ENCODE results near the gene FABP7.

FABP7 gene

GRCh38 chr6:122797537-122797936 is 18.0 kb downstream of the FABP7 start:
- DNase-seq (ENCODE audit: low read depth in 4 of 4, low spot score in 1 of 4) = no peak

GRCh38 chr6:122798099-122798641 is 18.7 kb downstream of the FABP7 start:
- no peak for DNase-seq (ENCODE audit: low read depth in 4 of 4, low spot score in 1 of 4)

DNA sequence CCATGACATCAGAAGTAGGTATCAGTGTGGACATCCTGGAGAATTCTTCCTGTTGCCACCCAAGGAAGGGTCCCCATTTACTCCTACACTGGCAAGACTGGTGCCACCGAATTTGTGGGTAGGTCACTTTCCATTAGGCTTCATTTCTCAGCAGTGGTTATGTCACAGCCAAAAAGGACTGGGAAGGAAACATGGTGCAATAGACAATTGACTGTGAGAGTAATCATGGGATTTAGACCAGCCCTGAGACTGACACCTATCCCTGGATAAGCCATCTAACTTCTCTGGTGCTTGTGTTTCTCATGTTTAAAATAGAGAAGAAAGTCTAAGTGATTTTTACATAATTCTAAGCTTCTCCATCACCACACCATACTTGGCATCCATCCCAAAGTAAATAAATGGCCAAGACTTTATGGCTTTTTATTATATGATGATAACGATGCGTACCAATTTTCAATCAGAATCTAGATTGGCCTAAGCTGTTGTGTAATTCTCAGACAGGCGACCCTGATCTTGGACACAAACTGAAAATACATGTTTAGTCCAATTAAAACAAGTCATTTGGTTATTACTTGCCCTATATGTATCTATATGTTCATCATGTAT is 19.7 kb downstream of the FABP7 start:
- no peak for DNase-seq (ENCODE audit: low read depth in 4 of 4, low spot score in 1 of 4)

DNA sequence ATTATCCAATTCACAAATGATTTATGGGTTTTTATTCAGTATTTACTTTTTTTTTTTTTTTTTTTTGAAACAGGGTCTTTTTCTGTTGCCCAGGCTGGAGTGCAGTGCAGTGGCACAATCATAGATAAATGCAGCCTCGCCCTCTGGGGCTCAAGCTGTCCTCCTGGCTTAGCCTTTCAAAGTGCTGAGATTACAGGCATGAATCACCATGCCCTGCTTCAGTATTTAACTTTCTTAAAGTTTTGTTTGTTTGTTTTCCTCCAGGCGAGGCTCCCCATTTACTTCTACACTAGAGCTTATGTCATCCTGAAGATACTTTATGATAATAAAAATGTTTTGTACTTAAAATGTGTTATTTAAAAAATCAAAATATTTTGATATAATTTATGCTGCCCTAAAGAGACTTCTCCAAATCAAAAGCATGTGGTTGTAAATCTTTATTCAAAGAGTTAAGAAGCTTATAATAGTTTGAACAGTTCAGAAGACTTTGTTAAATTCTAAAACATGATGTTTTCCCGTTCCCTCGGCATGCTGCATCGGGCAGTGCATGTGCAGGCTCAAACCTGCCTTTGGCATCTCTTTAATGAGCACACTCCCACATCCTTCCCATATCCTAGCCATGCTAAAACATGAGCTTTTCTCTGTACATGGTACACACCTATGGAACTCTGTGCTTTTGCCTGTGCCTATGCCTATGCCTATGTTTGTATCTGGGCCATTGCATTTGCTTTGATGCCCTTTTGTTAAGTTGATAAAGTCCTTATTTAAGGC is 20.6 kb downstream of the FABP7 start:
- DNase-seq (ENCODE audit: low read depth in 4 of 4, low spot score in 1 of 4) = no peak

DNA sequence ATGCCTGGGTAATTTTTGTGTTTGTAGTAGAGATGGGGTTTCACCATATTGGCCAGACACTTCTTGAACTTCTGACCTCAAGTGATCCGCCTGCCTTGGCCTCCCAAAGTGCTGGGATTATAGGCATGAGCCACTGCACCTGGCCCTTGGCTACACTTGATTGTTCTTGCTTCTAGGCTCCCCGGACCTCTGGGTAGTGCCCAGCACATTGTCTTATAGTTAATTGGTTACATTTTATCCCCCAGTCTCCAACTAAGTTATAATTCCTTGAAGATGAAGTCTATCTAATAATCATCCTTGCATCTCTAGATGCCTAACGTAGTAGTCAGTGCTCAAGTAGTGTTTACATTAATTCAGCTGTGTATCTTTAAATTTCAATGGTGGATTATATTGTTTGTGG is 21.4 kb downstream of the FABP7 start:
- no peak for DNase-seq (ENCODE audit: low read depth in 4 of 4, low spot score in 1 of 4)

DNA sequence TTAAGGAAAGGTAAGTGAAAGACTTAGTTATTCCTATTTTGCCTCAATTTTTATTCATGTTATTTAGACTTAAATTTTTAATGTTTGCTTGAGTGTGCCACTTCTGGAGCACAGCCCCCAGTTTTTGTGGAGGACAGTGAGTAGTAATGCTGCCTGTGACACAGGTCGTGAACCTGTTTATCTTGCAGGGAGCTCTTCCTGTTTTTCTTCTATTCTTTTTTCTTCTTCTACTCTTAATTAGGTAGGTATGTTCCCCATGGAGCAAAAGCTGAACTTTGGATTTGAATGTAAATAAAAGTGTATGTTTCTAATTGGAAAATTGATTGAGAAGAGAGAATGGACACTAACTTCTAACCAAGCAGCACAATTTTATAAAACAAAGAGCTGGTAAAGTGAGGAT is 21.9 kb downstream of the FABP7 start:
- no peak for DNase-seq (ENCODE audit: low read depth in 4 of 4, low spot score in 1 of 4)

DNA sequence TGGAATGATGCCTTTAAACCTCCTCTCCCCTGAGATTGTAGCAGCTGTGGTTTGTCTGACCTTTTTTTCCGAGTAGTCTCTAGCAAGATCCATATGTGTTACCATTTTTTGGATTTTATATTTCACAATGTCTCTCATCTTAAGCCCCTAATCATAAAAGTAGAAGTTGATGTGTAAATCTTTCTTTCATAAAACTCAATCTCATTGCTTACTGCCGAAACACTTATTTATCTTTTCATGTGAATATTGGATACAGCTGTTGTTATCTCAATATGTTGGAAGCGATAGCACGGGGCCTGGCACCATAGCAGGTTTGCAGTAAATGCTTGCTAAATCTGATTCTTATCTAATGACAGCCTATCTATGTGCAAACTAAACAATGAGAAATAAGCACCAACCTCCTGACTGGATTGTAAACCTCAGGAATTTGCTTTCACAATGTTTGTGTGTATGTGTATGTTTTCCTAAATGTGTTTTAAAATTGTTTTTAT is 23.7 kb downstream of the FABP7 start:
- no peak for DNase-seq (ENCODE audit: low read depth in 4 of 4, low spot score in 1 of 4)

DNA sequence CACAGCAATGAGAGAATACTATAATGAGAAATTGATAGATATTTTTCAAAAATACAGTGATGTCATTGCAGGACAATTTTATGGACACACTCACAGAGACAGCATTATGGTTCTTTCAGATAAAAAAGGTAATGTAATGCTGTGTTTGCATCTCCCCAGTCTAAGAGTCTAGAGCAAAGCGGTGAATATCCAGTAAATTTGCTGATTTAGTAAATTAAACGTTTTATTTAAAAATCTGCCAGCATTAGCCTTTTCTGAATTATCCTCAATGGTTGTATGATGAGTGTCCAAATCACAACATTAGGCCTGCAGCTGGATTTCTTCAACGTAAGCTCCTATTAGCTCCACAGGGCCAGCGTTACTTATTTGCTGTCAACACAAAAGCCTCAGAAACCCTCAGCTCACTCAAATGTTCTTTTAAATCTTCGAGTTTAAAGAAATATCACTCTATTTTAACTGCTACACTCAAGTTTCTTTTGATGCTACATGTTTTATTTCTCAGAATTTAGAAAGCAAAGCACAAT is 25.5 kb downstream of the FABP7 start:
- no peak for DNase-seq (ENCODE audit: low read depth in 4 of 4, low spot score in 1 of 4)

DNA sequence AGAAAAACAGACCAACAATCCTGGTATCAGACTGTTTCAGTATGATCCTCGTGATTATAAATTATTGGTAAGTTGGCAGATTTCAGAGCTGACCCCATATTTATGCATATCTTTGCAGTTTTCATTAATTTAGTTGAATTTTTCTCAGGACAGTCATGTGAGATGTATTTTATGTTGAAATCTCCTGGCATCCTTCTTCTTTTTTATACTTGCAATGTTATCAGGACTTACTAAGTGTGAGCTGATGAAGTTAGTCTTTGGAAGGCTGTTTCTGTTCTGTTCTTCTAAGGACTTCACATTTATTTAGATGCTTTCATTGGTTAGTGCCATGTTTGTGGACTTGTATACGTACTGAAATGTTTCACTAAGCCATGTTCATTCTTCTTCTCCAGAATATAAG is 26.8 kb downstream of the FABP7 start:
- no peak for DNase-seq (ENCODE audit: low read depth in 4 of 4, low spot score in 1 of 4)

GRCh38 chr6:122808121-122808885 is 28.8 kb downstream of the FABP7 start:
- no peak for DNase-seq (ENCODE audit: low read depth in 4 of 4, low spot score in 1 of 4)

GRCh38 chr6:122809001-122809400 is 29.5 kb downstream of the FABP7 start:
- no peak for DNase-seq (ENCODE audit: low read depth in 4 of 4, low spot score in 1 of 4)

DNA sequence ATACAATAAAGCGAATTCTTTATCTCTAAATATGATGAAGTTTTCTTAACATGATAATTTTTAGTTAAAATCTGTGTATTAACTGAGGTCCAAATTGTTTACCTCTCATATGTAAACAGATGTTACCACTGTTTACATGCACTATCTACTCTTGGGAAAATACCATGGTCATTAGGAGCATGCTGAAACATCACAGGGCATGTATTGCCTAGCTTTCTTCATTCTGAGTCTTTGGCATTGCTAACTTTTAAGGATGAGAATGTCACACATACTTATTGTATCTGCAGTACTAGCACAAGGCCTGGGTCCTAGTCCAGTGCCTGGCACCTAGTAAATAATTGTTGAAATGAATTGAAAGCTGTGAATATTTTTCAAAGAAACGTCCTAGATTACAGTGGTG is 30.2 kb downstream of the FABP7 start:
- no peak for DNase-seq (ENCODE audit: low read depth in 4 of 4, low spot score in 1 of 4)

DNA sequence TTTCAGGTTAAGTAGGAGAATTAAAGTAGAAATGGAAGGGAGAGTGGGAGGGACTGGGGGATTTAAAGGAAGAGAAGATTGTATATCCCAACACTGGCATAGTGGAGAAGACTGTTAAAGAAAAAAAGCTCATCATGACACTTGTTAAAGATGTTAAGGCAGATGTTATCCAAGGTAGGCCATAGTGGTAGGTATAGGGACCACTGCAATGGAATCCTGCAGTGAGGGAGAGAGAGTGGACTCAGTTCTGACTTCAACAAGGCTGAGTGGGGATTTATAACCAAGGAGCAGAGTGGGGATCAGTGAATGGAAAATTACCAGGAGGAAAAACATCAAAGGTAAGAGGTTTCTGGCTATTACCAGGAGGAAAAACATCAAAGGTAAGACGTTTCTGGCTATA is 30.7 kb downstream of the FABP7 start:
- no peak for DNase-seq (ENCODE audit: low read depth in 4 of 4, low spot score in 1 of 4)

DNA sequence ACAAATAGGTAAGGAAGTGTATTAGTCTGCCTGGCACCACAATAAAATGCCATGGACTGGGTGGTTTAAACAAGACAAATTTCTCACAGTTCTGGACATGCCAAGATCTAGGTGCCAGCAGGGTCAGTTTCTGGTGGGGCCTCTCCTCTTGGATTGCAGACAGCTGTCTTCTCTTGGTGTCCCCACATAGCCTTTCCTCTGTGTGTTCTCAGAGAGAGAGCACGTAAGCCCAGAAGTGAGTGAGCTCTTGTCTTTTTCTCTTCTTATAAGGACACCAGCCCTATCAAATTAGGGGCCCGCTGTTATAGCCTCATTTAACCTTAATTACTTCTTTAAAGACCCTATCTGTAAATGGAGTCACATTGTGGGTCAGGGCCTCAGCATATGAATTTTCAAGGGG is 37.8 kb downstream of the FABP7 start:
- no peak for DNase-seq (ENCODE audit: low read depth in 4 of 4, low spot score in 1 of 4)

DNA sequence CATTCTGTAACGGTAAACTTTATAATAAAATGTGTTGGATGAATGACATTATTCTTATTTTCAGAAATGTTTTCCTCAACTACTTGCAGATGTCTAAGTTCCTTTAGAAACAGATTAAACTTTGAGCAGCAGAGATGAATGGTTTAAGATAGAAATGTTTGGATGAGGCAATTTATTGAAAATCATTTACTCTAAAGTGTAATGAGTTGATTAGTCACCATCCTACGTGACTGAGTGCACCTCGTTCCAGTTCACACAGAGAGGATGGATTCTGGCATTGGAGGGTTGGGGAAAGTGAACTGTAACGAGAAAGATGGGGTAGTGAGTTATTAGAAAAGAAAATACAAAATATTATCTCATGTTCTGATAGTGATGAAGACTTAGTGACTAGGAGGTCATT is 38.2 kb downstream of the FABP7 start:
- no peak for DNase-seq (ENCODE audit: low read depth in 4 of 4, low spot score in 1 of 4)

DNA sequence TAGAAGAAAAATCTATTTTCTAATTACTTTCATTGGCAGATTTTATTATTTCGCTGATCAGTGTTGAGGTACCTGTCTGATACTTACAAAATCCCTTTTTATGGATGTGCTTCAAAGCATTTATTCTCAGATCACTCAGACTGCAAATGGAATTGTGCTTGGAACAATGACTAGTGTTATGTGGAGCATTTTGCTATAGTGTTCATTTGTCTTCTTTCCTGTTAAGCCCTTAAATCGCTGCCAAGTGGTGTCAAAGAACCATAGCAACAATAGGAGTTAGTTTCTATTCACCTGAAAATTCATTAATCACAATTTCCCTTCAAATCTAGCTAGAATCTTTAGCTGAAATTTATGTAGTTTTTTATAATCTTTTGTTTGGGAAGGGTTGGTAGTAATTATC is 39.4 kb downstream of the FABP7 start:
- DNase-seq (ENCODE audit: low read depth in 4 of 4, low spot score in 1 of 4) = no peak

DNA sequence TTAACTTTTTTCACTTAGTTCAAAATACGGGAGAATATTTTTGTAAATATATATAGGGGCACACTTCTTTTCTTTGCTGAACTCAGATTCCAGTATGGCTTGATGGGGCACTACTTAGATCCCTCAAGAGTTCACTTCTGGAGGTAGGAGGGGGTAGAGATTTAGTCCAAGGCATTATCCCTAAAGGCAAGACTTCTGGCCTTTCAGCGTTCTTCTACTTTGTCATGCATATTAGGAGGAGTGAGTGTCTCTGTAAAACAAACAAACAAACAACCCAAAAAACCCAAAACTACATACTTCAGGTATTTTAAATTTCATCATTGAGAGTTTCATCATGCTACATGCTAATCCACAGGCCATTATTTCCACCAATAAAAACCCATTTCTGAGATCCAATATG is 41.6 kb downstream of the FABP7 start:
- DNase-seq (ENCODE audit: low read depth in 4 of 4, low spot score in 1 of 4) = no peak

- no peak for DNase-seq (ENCODE audit: low read depth in 4 of 4, low spot score in 1 of 4)
Observed at GRCh38 chr6:122825163-122825562, 45.6 kb downstream of the FABP7 start.

- no peak for DNase-seq (ENCODE audit: low read depth in 4 of 4, low spot score in 1 of 4)
Observed at GRCh38 chr6:122829456-122829855, 49.9 kb downstream of the FABP7 start.

- DNase-seq (ENCODE audit: low read depth in 4 of 4, low spot score in 1 of 4) = no peak
Observed at GRCh38 chr6:122831511-122831910, 52.0 kb downstream of the FABP7 start.

DNA sequence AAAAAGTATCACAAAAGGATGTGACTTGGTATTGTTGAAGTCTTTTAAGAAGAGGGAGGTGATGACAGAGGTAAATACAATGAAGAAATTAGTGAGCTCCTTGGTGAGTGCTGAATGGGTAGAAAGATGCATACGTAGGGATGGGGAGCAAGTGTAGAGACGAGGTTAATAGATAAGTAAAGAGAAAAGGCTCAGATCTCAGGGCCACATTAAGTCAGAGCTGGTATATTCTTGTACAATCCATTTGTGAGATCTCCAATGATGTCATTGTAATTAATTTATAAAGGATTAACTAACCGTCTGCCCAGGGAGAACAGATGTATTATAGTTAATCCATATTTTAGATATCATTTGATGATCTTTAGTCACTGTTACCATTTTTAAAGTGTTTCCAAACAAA is 52.9 kb downstream of the FABP7 start:
- no peak for DNase-seq (ENCODE audit: low read depth in 4 of 4, low spot score in 1 of 4)

Measured in stimulated activated CD4-positive, alpha-beta T cell treated with anti-CD3 and anti-CD28 coated beads, Interleukin-1b, Interleukin-23, amount 100 ng/mL, for 24 hours (primary cell).